T-helper 22 cell (primary cell): ENCODE data around the gene SNRNP35.
"Not testable (repeated sequence)": the region's sequence is repeated elsewhere in the genome, so short reads cannot be mapped to it uniquely, and the experiment has no call there.

ENCODE experiments used
- DNase-seq: peaks from one replicate; pipeline ENCODE4 v3.0.0-alpha.2; 2020; ENCODE audit warnings: low read depth

Gene SNRNP35

DNA sequence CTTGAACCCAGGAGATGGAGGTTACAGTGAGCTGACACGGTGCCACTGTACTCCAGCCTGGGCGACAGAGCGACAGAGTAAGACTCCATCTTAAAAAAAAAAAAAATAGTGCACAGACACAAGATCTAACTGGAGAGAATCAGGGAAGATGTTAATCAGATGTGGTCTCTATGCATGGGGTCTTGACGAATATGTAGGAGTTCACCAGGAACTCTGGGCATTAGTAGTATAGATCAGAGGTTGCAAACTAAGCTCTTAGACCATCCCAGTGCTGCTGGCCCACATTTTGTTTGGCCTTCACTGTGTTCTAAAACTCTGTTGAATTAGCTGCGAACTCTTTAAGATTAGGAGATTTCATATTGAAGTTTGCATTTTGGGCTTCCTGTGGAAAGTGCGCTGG is 31.6 kb downstream of the SNRNP35 start:
- no peak for DNase-seq

DNA sequence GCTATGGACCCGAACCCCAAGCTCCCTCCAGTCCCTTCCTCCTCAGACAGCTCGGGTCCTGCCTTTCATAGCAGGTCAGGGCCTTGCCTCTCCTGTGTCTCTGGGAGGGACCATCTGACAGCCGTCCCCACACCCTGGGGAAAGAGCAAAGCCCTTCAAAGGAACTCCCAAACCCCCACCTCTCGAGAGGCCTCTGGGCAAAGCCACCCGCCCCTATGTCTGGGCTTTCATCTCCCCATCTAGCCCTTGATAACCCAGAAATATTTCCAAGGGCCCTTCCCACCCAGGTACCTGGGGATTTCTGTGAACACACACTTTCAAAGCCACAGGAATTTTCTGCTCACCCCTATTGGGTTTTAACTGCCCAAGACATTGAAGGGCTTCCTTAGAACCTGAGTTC is 32.1 kb downstream of the SNRNP35 start:
- no peak for DNase-seq

DNA sequence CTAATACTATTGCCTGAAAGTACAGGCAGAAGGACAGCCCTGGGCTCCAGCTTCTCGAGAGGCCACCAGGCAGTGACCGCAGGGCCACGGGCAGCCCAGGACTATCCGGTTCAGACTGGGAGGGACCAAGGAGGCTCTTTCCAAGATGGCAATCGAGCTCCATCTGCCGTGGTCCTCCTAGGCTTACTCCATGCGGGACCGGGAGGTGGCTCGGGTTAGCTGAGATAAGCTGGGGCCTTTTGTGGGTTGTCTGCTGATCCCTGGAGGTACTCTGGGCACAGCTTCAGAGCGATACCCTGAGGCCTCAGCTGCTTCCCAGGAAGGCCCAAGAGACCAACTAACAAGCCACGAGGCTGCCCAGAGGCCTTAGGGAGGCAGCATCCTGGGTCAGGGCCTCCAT is 33.1 kb downstream of the SNRNP35 start:
- DNase-seq = no peak

DNA sequence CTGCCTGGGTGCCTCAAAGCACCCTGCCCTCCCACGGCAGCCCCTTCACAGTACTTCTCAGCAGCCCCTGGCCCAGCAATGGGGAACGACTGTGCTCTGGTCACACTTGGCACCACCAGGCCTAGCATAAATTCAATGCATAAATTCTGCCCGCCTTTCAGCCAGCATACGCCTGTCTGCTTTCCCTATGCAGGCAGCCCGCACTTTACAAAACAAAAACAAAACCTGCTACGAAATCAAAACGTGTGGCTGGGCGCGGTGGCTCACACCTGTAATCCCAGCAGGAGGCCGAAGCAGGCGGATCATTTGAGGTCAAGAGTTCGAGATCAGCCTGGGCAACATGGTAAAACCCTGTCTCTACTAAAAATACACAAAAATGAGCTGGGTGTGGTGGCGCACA is 33.5 kb downstream of the SNRNP35 start:
- DNase-seq = no peak

DNA sequence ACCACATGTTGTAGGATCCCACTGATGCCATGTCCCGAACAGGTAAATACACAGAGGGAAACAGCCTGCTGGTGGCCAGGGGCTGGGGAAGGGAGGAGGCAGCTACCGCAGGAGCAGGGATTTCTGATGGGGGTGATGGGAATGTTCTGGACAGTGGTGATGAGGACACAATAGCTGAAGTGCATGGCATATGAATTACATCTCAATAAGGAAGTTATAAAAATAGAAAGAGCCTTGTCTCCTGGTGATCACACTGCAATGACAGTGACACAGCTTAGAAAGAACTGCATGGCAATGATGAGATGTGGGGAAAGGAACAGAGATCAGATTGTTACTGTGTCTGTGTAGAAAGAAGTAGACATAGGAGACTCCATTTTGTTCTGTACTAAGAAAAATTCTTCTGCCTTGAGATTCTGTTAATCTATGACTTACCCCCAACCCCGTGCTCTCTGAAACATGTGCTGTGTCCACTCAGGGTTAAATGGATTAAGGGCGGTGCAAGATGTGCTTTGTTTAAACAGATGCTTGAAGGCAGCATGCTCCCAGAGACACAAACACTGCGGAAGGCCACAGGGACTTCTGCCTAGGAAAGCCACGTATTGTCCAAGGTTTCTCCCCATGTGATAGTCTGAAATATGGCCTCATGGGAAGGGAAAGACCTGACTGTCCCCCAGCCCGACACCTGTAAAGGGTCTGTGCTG is 34.5 kb downstream of the SNRNP35 start:
- not testable (repeated sequence) for DNase-seq

DNA sequence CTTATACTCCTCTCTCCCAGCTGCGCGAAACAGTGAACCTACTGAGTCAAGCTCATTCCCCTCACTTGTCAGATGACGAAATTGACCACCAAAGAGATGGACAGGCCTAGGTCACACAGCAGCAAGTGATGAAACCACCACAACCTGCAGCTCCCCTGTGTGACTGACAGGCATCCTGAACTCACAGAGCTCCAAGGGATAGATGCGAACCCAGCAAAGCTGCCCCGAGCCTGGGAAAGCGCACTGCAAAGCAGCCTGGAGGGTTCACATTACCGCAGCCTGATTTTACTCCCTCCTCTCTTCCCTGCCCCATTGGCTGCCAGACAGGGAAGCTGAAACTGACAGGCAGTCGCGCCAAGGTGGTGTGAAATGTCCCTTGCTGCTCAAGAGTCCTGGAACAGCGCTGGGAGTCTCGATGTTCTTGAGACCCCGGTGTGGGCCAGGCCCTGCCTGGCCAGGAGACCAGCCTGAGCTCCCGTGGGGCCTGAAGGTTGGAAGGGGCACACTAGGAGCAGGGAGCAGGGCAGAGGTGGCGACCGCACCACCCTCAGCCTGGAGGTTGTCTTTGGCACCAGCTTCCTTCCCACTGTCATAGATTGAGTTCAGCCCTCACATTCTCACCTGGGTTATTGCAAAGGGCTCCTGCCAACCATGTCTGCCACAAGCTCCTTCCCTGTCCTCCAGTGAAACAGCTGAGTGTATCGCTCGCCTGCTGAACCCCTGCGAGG is 36.3 kb downstream of the SNRNP35 start:
- DNase-seq = no peak

DNA sequence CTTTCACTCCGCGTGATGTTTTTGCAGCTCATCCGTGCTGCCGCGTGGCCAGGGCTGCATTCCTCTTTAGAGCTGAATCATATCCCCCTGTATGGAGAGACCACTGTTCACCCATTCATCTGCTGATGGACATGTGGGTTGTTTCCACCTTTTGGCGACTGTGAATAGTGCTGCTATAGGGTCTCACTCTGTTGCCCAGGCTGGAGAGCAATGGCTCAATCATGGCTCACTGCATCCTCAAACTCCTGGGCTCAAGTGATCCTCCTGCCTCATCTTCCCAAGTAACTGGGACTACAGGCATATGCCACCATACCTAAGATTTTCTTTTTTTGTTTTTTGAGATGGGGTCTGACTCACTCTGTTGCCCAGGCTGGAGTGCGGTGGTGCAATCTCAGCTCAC is 39.1 kb downstream of the SNRNP35 start:
- DNase-seq = no peak

DNA sequence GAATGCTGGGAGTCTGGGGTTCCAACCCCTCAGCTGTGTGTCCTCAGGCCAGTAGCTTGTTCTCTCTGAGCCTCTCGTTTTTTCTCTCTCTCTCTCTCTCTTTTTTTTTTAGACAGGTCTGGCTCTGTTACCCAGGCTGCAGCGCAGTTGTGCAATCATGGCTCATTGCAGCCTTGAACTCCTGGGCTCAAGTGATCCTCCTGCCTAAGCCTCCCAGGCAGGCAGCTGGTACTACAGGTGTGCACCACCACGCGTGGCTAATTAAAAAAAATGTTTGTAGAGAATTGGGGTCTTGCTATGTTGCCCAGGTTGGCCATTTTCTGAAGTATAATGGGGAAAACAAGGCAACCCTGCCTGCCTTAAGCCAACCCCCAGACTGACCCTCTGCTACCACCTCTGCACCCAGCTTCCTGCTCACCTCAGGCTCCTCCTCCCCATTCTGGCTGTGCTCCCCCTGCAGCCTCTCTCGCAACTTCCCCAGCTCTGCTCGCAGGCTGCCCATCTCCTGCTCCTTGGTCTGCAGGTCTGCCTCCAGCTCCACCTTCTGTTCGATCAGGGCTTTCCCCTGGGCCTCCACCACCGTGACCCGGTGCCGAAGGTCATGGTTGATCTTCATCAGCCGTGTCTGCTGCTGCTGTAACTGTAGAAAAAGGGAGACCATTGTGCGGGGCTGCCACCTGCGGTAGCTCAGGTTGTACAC is 40.3 kb downstream of the SNRNP35 start:
- DNase-seq = no peak

DNA sequence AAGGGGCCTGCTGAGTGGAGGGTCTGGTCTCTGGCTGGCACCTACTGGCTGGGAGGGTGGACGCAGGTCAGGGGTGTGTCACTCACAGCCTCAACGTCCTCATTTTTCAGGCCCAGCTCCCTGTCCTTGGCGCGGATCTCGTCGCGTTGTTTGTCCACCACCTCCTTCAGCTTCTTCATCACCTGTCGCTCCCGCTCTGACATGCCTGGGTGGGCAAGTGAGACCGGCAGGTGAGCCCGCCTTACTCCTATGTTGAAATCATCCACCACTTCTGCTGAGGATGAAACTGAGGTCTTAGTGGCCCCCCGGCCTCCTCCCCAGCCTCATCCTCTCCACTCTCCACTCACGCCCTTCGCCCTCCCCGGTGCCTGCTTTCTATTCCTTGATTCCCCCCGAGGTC is 41.4 kb downstream of the SNRNP35 start:
- no peak for DNase-seq

DNA sequence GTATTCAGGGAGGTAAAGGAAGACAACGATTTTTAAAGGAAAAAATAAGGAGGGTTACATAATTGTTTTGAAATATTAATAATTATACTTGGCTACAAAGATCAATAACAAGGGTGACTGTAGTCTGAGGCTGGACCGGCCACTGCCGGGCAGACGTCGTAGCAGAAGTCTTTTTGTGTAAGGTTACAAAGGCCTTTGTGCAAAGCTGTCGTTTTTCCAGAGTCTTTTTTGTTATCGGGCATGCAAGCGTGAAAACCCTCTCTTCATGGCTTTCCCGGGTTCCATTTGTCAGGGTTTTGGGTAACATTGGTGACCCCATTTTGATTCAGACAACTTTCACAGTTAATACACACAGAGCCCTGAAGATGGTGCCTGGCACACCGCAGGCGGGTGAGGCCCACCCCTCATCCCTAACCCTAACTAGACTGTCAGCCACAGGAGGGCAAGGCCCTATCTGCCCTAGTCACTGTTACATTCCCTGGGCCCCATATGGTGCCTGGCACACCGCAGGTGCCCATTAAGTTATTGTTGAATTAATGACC is 44.3 kb downstream of the SNRNP35 start:
- DNase-seq = no peak

DNA sequence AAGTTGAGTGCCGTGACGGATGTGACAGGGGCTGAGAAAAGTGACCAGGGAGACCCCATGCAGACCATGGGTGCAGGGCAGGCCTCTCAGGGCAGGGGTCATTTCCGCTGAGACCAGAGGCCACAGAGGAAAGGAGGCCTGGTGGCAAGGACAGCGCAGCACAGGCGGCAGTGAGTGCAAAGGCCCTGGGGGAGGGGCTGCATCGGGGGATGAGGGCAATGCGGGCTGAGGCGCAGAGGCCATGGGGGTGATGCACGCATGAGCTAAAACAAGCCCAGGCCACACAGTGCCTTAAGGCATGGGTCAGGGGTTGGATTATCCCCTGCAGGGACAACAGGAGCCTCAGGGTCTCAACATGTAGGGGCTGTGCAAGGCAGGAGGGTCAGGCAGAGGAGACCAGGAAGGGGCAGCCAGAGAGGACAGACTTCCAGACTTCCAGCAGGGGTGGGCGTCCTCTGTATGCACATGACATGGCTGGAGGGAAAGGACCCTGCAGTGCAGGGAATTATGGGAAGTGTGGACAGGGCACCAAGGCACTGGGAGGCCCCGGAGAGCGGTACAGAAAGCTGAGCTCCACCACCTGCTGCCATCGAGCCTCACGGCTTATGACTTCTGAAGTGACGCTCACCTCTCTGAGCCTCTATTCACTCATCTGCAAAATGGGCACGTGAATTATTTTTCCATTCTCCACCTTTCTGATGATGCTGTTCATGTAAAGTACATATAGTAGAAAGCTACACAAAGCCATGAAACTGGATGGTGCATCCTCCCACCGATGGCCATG is 48.3 kb downstream of the SNRNP35 start:
- no peak for DNase-seq

DNA sequence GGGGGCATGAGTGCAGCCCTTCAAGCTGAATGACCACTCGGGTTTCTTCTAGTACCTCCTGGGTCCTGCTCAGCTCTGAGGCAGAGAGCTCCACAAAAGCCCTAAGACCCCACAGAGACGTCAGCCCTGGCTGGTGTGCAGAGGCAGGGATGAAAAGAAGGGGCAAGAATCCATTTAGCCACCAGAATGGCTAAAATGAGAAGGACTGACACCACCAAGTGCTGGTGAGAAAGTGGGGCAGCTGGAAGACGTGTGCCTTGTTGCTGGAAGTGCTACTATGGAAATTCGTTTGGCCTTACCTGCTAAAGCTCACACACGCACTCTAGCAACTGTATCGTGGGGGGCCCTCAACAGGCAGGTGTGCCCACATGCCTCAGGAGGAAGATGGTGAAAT is 48.9 kb downstream of the SNRNP35 start:
- DNase-seq = no peak

DNA sequence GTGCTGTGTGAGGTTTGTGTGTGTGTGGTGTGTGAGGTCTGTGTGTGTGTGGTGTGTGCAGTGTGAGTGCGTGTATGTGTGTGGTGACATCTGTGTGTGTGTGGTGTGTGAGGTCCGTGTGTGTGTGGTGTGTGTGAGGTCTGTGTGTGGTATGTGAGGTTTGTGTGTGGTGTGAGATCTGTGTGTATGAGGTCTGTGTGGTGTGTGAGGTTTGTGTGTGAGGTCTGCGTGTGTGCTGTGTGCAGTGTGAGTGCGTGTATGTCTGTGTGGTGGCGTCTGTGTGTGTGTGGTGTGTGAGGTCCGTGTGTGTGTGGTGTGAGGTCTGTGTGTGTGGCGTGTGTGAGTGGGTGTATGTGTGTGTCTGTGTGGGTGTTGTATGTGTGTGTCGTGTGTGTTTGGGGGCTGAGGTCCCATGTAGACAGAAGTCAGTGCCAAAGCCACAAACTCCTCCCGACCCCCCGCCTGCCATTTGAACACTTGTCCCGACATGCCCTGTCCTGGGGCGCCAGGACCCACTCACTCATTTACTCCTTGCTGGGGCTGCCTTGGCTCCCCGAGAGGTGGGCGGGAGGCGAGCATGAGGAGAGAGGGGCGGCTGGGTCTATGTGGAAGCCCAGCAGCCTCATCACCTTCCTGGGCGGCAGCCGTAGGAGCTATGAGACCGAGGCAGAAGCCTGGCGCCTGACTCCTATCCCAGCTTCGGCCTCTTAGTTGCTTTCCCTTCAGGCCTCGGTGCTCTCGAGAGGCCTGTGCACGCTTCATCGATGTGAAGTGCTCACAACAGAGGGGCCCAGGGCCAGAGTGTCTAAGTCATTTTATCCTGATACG is 55.1 kb downstream of the SNRNP35 start:
- no peak for DNase-seq

DNA sequence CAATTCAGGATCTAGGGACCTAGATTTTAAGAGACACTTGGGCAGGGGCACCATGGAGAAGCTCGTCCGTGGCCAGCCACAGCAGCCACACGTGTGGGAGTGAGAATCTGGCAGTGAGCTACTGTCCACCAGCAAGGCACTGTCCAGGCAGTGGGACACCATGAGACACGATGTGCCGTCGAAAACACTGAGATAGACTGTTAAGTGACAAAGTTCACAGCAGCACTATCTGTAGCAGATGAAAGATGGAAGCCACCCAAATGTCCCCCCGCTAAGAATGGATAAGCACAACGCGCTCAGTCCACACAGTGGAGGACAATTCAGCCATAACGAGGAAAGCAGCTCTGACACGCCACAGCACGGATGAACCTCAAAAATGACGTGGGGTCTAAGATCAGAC is 55.9 kb downstream of the SNRNP35 start:
- DNase-seq = no peak

DNA sequence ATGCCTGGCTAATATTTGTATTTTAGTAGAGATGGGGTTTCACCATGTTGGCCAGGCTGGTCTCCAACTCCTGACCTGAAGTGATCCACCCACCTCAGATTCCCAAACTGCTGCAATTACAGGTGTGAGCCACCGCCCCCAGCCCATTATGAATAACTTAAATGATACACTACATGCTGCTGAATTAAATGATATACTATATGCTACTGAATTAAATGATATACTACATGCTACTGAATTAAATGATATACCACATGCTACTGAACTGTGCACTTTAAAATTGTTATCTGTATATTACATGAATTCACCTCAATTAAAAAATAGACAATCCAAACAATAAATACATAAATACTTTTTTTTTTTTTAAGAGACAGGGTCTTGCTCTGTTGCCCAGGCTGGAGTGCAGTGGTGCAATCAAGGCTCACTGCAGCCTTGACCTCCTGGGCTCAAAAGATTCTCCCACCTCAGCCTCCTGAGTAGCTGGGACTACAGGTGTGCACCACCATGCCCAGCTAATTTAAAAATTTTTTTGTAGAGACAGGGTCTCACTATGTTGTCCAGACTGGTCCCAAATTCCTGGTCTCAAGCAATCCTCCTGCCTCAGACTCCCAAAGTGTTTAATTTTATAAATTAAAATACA is 56.8 kb downstream of the SNRNP35 start:
- DNase-seq = not testable (repeated sequence)

DNA sequence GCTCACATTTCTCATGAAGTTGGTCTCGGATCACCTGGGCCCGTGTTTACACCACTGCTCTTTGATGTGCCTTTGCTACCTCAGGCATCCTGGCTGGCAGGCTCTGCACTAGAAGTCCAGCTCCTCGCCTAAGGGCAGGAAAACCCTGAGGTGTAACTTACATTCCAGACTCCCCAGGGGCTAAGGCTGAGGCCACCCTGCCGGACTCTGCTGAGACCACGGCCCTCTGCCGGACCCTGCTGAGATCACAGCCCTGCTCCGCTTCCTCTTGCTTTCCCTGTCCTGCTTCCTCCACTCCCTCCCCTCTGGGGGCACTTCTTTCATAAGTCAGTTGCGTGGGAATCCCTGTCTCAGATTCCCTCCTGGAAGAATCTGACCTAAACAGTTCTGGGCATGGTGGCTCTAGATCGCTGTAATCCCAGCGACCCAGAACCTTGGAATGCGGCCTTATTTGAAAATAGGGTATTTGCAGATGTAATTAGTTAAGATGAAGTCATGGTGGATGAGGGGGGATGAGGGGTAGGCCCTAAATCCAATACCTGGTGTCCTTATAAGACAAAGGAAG is 58.4 kb downstream of the SNRNP35 start:
- no peak for DNase-seq
